GM18507 (cell line): ENCODE results near the gene HMX1.

Experiments
- DNase-seq: peaks from one replicate; pipeline ENCODE4 v3.0.0; 2011; ENCODE audit warnings: low read depth; ENCODE audit not compliant: insufficient read length; ENCODE audit errors: extremely low spot score
- FAIRE-seq: peaks from 2 replicates; lab custom pipeline; 2011; peaks lifted over from hg19 to GRCh38; lab: Jason Lieb, UNC

Gene HMX1

GRCh38 chr4:8871417-8872401, at the start of gene HMX1:
Gene HMX1 (minus strand): TSS chr4:8871839. CDS start chr4:8871614, 225 bp downstream.
- FAIRE-seq: no peak
- DNase-seq: no peak

GRCh38 chr4:8920969-8921368, 49.3 kb upstream of the HMX1 start:
- DNase-seq: no peak
- FAIRE-seq: no peak

- DNase-seq (no peak), FAIRE-seq (no peak)
Observed at GRCh38 chr4:8920289-8920965, 48.8 kb upstream of the HMX1 start.

GRCh38 chr4:8919651-8920288, 48.1 kb upstream of the HMX1 start:
- FAIRE-seq: no peak
- DNase-seq: no peak

GRCh38 chr4:8917868-8918783, 46.5 kb upstream of the HMX1 start:
- DNase-seq (peak; percentile 46), FAIRE-seq (peak; percentile 68)

- FAIRE-seq: no peak
Observed at GRCh38 chr4:8917321-8917811, 45.7 kb upstream of the HMX1 start.

DNA sequence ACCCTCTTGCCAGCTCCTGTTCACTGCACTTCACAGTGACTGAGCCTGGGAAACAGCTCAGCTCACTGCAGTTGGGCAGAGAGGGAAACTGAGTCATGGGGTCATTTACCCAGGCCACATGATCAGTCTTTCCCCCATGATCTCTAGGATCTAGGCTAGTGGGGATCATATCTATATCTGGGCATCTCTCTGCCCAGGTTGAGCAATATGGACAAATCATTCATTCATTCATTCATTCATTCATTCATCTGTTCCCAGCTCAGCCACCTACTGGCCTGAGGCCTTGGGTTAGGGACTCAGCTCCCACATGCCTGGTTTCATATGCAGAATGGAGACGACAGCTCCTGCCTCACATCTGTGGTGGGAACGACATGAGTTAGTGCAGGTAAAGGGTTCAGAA, 45.3 kb upstream of the HMX1 start:
- no peak for FAIRE-seq
- no peak for DNase-seq

More at GRCh38 chr4:8917321-8917811, 45.7 kb upstream of the HMX1 start:
- DNase-seq: no peak

GRCh38 chr4:8916351-8916885, 44.8 kb upstream of the HMX1 start:
- no peak for FAIRE-seq
- DNase-seq: no peak

- DNase-seq (no peak), FAIRE-seq (no peak)
Observed at GRCh38 chr4:8915201-8916200, 43.9 kb upstream of the HMX1 start.

- DNase-seq (no peak), FAIRE-seq (no peak)
Observed at GRCh38 chr4:8914461-8915171, 43.0 kb upstream of the HMX1 start.

GRCh38 chr4:8913858-8914460, 42.3 kb upstream of the HMX1 start:
- DNase-seq (no peak), FAIRE-seq (no peak)

GRCh38 chr4:8913121-8913857, 41.6 kb upstream of the HMX1 start:
- FAIRE-seq (no peak), DNase-seq (no peak)

DNA sequence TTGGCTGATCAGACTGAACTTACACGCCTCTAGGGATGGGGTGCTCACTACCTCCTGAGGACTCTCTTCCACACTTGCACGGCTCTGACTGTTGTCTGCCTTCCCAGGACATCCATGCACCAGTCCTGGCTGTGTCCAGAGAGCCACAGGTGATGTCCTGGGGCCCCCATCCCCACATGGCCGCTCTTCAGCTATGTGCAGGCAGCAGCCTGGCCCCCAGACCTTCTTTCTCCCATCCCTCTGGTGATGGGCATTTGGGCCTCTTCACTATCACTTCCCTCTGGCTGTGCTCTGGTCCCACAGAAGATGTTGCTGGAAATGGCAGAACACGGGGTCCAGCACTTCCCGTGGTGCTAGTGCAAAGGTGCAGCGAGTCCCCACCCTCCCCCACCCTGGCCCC, 40.9 kb upstream of the HMX1 start:
- DNase-seq: no peak

DNA sequence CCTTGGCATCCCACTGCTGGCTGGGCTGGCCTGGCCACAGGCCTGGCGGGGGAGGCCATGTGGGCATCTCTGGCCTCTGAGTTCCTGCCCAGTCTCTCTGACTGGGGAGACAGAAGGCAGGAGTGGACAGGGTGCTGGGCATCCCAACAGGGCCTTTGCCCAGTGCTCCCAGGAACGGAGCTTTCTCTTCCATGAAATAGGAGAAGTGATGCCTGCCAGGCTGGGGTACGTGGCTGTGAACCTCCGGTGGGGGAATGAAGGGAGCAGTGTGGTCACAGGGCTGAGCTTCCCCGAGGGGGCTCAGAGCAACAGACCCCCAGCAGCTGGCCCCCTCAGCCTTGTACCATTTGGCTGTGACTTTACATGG, 40.4 kb upstream of the HMX1 start:
- DNase-seq: no peak
- FAIRE-seq: no peak

More for the DNA sequence above, 40.9 kb upstream of the HMX1 start:
- no peak for FAIRE-seq

GRCh38 chr4:8911316-8912088, 39.9 kb upstream of the HMX1 start:
- DNase-seq: no peak
- FAIRE-seq: no peak
